GM12873 (cell line): ENCODE measurements around the gene PARD3.

Source experiments
- CTCF ChIP-seq: IDR thresholded peaks from 2 replicates; pipeline ENCODE4 v1.5.1; 2012; ENCODE audit warnings: low read depth, mild to moderate bottlenecking, moderate library complexity, low read length, control low read depth; ENCODE audit not compliant: insufficient read depth; ENCODE audit errors: missing control alignments

Gene PARD3

GRCh38 chr10:34178756-34179155, 636.3 kb downstream of the PARD3 start:
- TF ChIP-seq CTCF: no peak

GRCh38 chr10:34178196-34178595, 636.9 kb downstream of the PARD3 start:
- no peak for TF ChIP-seq CTCF

GRCh38 chr10:34177445-34177844, 637.7 kb downstream of the PARD3 start:
- TF ChIP-seq CTCF: no peak

GRCh38 chr10:34176351-34176750, 638.7 kb downstream of the PARD3 start:
- TF ChIP-seq CTCF: no peak

GRCh38 chr10:34175121-34175520, 640.0 kb downstream of the PARD3 start:
- no peak for TF ChIP-seq CTCF

GRCh38 chr10:34172936-34173533, 642.1 kb downstream of the PARD3 start:
- no peak for TF ChIP-seq CTCF

- TF ChIP-seq CTCF: no peak
These were observed 643.1 kb downstream of the PARD3 start for GRCh38 chr10:34171957-34172527.
